Upper lobe of left lung (tissue), 4 donors: Measurements from ENCODE around the gene GALK2.

Experiments
- EP300 ChIP-seq, 4 donors: sonication (generic); formaldehyde crosslinking; IDR thresholded peaks; one replicate each; pipeline ENCODE4 v1.5.1; 2017; ENCODE audit warnings: antibody characterized with exemption in 4 of 4, control low read depth in 2 of 4
- POLR2A ChIP-seq, 4 donors: fragments of 450-650 bp; IDR thresholded peaks; one replicate each; pipeline ENCODE4 v1.5.1; 2016 to 2017; ENCODE audit warnings: antibody characterized with exemption in 4 of 4, mild to moderate bottlenecking in 2 of 4
- TF ChIP-seq, protein P1 (sequence below), 6 experiments: fragments of 450-650 bp in 4 of 6; fragments of 200-600 bp in 2 of 6; sonication (generic) in 2 of 6; IDR thresholded peaks; one replicate each; pipeline ENCODE4 v1.5.1; 2016 to 2019; ENCODE audit warnings: antibody characterized with exemption in 6 of 6

DNA sequence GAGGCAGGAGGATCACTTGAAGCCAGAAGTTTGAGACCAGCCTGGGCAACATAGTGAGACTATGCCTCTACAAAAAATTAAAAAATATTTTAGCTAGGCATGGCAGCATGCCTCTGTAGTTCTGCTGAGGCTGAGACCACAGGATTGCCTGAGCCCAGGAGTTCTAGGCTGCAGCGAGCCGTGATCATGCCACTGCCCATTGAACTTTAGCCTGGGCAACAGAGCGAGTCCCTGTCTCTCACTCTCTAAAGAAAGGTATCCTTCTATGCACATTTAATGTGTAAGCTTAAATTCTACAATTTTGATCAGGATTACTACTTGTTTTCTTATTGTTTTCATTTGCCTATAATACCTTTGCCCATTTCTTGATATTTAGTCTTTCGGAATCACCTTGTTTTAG lies 26.8 kb downstream of the GALK2 start:
- TF ChIP-seq POLR2A (IDR thresholded peaks at IDR 0.05) (no peak), EP300 (IDR thresholded peaks at IDR 0.05) (no peak)
- TF ChIP-seq, protein P1, sequence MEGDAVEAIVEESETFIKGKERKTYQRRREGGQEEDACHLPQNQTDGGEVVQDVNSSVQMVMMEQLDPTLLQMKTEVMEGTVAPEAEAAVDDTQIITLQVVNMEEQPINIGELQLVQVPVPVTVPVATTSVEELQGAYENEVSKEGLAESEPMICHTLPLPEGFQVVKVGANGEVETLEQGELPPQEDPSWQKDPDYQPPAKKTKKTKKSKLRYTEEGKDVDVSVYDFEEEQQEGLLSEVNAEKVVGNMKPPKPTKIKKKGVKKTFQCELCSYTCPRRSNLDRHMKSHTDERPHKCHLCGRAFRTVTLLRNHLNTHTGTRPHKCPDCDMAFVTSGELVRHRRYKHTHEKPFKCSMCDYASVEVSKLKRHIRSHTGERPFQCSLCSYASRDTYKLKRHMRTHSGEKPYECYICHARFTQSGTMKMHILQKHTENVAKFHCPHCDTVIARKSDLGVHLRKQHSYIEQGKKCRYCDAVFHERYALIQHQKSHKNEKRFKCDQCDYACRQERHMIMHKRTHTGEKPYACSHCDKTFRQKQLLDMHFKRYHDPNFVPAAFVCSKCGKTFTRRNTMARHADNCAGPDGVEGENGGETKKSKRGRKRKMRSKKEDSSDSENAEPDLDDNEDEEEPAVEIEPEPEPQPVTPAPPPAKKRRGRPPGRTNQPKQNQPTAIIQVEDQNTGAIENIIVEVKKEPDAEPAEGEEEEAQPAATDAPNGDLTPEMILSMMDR (IDR thresholded peaks at IDR 0.05): no peak
